Measurements from ENCODE around the gene TXNDC5. TPM values are rescaled to one million over a fixed set of nuclear protein-coding genes. Genes with fewer than 3 reads are reported as not detected.

TXNDC5 gene
- total and polyA plus RNA-seq, 10 donors: 25.9 to 645 (median 194) TPM

GRCh38 chr6:7906741-7907140 is 3.8 kb downstream of the TXNDC5 start:
- no peak for TF ChIP-seq POLR2A (IDR thresholded peaks at IDR 0.05)
- TF ChIP-seq CTCF (IDR thresholded peaks at IDR 0.05 in 8 of 11, conservative IDR thresholded peaks at IDR 0.05 in 3 of 11): no peak
- no peak for TF ChIP-seq POLR2AphosphoS5 (IDR thresholded peaks at IDR 0.05)
- Histone ChIP-seq H3K36me3 (peaks cover 4 to 32% (median 30%) of the 10 kb centered on the region in 6 donors), H3K9me3 (no peaks in the 10 kb centered on the region), H3K27ac (no peak overlapping the region), H3K4me3 (no peak overlapping the region), H3K27me3 (replicated peaks in 1 of 7) (no peaks in the 10 kb centered on the region), H3K4me1 (peaks cover 11 to 46% (median 19%) of the 10 kb centered on the region in 6 donors)
- intact Hi-C loops (cut with DNase I; ENCODE audit: low total_unique reads): no loop called here
- 89 to 98% (median 93%) methylated on average over 4 of the region's 4 CpGs for WGBS, 5 donors
- DNase-seq: no peak

GRCh38 chr6:7905416-7905815 is 5.2 kb downstream of the TXNDC5 start:
- peak overlapping the region in 1 of 8 donors; percentile 1 for H3K27ac ChIP-seq
- H3K27me3 ChIP-seq (replicated peaks in 1 of 7): no peaks in the 10 kb centered on the region
- H3K4me1 ChIP-seq: peaks cover 11 to 40% (median 14%) of the 10 kb centered on the region in 6 donors
- H3K36me3 ChIP-seq: peaks cover 4 to 45% (median 42%) of the 10 kb centered on the region in 6 donors
- intact Hi-C loops (cut with DNase I; ENCODE audit: low total_unique reads): no loop called here
- WGBS, 5 donors: 79 to 90% (median 85%) methylated on average over 2 of the region's 2 CpGs
- no peak for TF ChIP-seq POLR2AphosphoS5 (IDR thresholded peaks at IDR 0.05)
- no peak for TF ChIP-seq POLR2A (IDR thresholded peaks at IDR 0.05)
- no peak for TF ChIP-seq CTCF (IDR thresholded peaks at IDR 0.05 in 8 of 11, conservative IDR thresholded peaks at IDR 0.05 in 3 of 11)
- H3K4me3 ChIP-seq: no peak overlapping the region
- H3K9me3 ChIP-seq: no peaks in the 10 kb centered on the region
- no peak for DNase-seq

GRCh38 chr6:7904654-7905319 is 5.8 kb downstream of the TXNDC5 start:
- TF ChIP-seq POLR2AphosphoS5 (IDR thresholded peaks at IDR 0.05): no peak
- TF ChIP-seq POLR2A (IDR thresholded peaks at IDR 0.05): no peak
- no peak for TF ChIP-seq CTCF (IDR thresholded peaks at IDR 0.05 in 8 of 11, conservative IDR thresholded peaks at IDR 0.05 in 3 of 11)
- Histone ChIP-seq H3K27me3 (replicated peaks in 1 of 7) (no peaks in the 10 kb centered on the region), H3K4me3 (no peak overlapping the region), H3K9me3 (no peaks in the 10 kb centered on the region), H3K4me1 (peaks cover 11 to 43% (median 13%) of the 10 kb centered on the region in 6 donors), H3K36me3 (peaks cover 4 to 52% (median 48%) of the 10 kb centered on the region in 6 donors), H3K27ac (peak overlapping the region in 1 of 8 donors; percentile 26)
- 84 to 94% (median 85%) methylated on average over 5 of the region's 5 CpGs for WGBS, 5 donors
- no peak for DNase-seq
- intact Hi-C loops (cut with DNase I; ENCODE audit: low total_unique reads): no loop called here

GRCh38 chr6:7903673-7904072 is 6.9 kb downstream of the TXNDC5 start:
- 90 to 96% (median 92%) methylated on average over 3 of the region's 3 CpGs for WGBS, 5 donors
- no peaks in the 10 kb centered on the region for H3K9me3 ChIP-seq
- intact Hi-C loops (cut with DNase I; ENCODE audit: low total_unique reads): no loop called here
- peaks cover under 1 to 32% (median 3%) of the 10 kb centered on the region in 6 donors for H3K4me1 ChIP-seq
- DNase-seq: no peak
- no peak overlapping the region for H3K4me3 ChIP-seq
- peaks cover 4 to 63% (median 57%) of the 10 kb centered on the region in 6 donors for H3K36me3 ChIP-seq
- TF ChIP-seq CTCF (IDR thresholded peaks at IDR 0.05 in 8 of 11, conservative IDR thresholded peaks at IDR 0.05 in 3 of 11): no peak
- no peak overlapping the region for H3K27ac ChIP-seq
- H3K27me3 ChIP-seq (replicated peaks in 1 of 7): no peaks in the 10 kb centered on the region

Data from spleen (tissue), 11 donors.